HG03103 (cell line): ENCODE measurements around the gene TARBP2.

ENCODE experiments used
- ATAC-seq: cut with Tn5 transposase; IDR thresholded peaks from one replicate; pipeline ENCODE4 v1.9.1; 2021; ENCODE audit warnings: low read depth; ENCODE audit not compliant: unreplicated experiment

TARBP2 gene

DNA sequence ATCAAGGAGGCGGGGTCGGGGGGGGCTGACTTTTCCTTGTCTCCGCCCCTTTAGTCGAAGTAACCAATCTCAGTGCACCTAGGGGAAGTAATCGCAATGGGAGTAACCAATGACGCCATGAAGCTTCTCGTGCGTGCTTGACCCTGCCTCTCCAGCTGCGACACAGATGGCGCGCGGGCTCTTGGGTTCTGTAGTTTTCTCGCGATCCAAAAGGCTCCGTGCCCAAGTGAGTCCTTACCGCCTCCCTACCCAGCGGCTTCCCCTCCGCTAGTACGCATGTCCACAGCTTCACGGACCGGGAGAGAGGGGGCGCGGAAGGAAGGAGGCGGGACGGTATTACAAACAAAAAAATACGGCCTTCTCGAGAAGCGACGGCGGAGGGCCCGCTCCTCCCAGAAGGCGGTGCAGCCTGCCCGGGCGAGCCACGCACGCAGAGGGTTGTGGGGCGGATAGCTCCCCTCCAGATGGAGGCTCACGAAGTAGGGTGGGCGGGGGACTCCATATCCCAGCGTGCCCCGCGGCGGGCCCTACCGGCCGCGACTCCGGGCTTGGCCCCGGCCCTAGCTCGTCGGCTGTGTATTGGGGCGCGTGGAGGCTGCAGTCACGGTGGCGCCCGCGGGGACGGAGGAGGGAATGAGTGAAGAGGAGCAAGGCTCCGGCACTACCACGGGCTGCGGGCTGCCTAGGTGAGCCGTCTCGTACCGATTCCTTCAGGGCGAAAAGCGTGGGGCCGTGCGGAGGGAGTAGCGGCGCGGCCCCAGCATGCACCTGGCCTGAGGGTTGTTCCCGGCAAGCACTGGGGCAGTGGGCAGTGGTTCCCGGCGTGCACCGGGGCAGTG lies at the start of gene TARBP2:
Gene TARBP2 (plus strand): TSS at position 508 of the 839 bp plus-strand sequence. CDS start 126 bp downstream, at position 634.
- peak; percentile 58 for ATAC-seq

- peak; percentile 93 for ATAC-seq
Measured at GRCh38 chr12:53451661-53452158, 49.4 kb upstream of the TARBP2 start, which contains the start of gene PCBP2. TSS of gene PCBP2 (plus strand) at chr12:53452102. CDS start at chr12:53454801, 2,699 bp downstream.

DNA sequence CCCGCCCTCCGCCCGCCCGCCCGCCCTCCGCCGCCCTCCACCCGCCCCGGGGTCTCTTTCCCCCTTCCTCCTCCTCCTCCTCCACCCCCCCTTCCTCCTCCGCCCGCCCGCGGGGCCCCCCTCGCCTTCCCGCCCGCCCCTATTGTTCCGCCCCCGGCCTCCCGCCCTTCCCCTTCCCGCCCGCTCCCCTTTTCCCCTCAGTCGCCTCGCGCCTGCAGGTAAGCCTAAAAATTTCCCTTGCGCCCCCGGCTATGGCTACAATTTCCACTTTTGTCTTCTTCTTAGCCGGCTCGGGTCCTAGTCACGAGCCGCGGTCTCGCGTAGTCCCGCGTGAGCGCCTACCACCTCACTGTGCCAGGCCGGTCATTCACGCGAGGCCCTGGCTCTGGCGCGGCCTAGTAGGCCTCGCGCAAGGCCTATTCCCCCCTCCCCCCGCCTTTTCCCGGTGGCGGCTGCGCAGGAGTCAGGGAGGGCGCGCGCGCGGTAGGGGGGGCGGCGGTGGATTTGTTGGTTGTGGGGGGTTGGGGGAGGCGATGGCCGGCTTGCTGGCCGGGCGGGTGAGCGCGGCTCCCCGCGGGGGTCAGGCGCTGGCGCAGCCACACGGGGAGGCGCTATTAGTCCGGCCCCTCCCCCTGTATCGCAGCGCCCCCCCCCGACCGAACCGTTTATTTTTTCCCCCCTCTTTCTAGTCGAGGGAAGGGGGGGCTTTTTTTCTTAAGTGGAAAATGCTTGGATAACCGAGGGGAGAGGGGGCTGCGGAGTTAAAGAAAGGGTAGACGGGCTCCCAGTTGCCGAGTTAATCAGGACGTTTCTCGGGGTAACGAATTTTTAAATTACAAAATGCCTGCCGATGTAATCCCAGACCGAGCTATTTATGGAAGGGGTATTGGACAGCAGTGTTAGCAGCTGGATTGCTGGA lies 48.7 kb upstream of the TARBP2 start:
- ATAC-seq: peak; percentile 13

- no peak for ATAC-seq
Measured at GRCh38 chr12:53453953-53454640, 47.0 kb upstream of the TARBP2 start.

GRCh38 chr12:53454707-53455106 lies 46.4 kb upstream of the TARBP2 start:
- no peak for ATAC-seq

GRCh38 chr12:53456654-53457366 lies 44.3 kb upstream of the TARBP2 start:
- no peak for ATAC-seq

DNA sequence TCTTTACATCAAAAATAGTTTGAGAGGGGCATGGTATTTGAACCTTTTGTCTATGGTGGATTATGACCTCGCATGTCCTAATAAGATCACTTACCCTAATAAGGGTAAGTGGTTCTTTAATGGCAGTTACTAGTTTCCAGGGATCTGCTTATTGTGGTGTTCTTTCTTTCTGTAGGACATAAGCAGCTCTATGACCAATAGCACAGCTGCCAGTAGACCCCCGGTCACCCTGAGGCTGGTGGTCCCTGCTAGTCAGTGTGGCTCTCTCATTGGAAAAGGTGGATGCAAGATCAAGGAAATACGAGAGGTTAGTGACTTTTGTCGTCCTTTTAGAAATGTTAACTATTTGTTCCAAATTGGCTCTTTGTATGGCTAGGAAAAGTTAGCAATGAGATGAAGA lies 42.0 kb upstream of the TARBP2 start:
- ATAC-seq: no peak

- ATAC-seq: no peak
Measured at GRCh38 chr12:53461059-53461458, 40.0 kb upstream of the TARBP2 start.

DNA sequence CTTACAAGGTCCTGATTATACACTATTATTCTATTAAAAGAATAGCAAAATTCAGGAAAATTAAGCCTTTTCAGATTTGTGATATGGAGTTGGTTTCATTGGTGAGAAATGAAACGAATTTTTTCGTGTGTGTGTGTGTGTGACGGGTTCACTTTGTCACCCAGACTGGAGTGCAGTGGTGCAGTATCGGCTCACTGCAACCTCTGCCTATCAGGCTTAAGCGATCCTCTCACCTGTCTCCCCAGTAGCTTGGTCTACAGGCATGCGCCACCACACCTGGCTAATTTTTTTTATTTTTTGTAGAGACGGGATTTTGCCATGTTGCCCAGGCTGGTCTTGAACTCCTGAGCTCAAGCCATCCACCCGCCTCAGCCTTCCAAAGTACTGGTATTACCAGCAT lies 39.5 kb upstream of the TARBP2 start:
- ATAC-seq: no peak

- no peak for ATAC-seq
Measured at GRCh38 chr12:53462935-53463334, 38.1 kb upstream of the TARBP2 start.

DNA sequence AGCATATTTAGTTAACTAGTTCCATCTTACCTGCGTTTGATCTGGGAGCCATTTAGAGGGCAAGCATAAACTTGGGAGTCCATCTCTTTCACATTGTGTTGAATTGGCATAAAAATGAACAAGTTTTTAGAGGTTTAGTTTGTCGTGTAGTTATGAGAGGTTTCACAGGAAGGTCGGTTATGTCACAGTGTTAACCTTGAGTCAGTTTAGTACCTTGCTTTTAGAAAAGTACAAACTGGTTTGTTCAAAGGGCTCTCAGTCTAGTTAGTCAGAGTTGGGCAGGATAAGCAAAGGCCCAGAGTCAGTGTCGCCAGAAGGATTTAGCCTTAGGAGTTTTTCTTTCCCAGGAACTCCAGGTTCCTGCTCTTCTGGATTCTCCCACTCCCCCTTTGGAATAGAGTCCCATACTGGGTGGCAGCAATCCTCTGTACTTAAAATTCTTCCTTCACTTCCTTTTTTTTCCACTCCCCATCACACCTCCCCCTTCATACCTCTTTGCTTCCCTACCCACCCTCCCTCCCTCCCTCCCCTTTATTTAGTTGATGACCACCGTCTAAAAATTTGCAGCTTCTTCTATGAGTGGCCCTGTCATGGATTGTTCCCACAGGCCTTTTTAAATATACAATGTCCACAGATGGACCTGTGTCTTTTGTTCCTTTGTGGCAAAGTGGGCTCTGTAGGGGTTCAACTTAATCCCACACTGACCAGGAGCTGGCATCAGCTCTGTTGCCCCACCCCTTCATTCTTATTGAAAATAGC lies 37.1 kb upstream of the TARBP2 start:
- no peak for ATAC-seq

DNA sequence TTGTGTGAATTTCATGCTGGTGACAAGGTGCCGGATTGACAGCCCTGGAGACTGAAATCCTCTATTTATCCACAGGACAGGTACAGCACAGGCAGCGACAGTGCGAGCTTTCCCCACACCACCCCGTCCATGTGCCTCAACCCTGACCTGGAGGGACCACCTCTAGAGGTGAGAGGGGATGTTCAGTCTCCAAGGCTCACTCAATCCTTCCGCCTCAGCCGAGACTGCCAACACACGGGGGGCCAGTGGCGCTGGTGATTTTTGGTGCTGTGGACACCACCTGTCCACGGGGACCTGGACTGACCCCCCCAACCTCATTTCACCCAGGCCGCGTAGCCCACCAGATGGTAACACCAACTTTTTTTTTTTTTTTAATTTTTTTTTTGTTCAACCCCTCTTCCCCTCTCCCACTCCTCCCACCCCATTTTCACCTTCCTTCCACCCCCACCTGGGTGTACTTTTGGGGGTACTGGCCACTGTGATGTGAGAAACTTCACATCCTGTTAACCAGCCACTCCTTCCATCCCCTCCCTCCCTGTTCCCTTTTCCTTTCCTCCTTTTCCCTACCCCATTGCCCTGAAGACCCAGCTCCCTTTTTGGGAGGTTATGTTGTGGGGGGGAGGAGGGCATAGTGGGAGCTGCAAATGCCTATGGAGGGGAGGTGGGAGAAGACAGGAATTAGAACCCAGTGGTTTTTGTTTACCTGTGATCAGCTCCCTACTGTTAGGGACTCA lies 36.2 kb upstream of the TARBP2 start:
- ATAC-seq: no peak

GRCh38 chr12:53465679-53466078 lies 35.4 kb upstream of the TARBP2 start:
- ATAC-seq: no peak

DNA sequence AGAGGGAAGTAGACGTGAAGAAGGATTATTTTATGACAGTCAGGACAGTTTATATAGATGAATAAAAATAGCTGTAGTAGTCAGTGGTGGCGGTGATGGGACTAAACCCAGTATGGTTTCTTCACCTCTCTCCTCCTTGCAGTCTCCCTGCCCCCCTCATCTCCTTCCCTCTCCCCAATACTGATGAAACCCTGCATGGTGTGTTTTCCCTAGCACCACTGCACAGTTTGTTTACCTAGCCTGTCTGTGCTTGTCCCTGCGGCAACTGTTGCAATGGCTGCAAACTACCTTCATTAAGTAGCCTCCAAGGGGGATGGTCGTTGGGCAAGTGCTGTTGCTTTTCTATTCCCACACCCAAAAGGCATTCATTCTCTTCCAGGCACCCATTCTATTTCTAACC lies 34.4 kb upstream of the TARBP2 start:
- ATAC-seq: no peak

DNA sequence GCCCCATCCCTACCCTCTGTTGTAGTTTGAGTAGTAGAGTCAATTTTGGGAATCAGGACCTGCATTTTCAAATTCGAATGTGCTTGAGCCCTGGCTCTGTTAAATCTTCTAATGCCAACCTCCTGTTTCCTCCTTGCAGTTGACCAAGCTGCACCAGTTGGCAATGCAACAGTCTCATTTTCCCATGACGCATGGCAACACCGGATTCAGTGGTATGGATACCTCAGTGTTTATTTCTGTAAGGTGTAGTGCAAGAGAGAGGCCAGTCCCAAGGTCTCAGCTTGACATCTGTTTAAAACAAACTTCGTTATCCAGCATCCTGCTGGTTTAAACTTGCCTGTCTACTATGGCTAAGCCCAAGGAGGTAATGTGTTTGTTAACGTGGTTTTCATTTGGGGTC lies 34.0 kb upstream of the TARBP2 start:
- no peak for ATAC-seq

- no peak for ATAC-seq
Measured at GRCh38 chr12:53467880-53468279, 33.2 kb upstream of the TARBP2 start.

- ATAC-seq: no peak
Measured at GRCh38 chr12:53468282-53468681, 32.8 kb upstream of the TARBP2 start.

DNA sequence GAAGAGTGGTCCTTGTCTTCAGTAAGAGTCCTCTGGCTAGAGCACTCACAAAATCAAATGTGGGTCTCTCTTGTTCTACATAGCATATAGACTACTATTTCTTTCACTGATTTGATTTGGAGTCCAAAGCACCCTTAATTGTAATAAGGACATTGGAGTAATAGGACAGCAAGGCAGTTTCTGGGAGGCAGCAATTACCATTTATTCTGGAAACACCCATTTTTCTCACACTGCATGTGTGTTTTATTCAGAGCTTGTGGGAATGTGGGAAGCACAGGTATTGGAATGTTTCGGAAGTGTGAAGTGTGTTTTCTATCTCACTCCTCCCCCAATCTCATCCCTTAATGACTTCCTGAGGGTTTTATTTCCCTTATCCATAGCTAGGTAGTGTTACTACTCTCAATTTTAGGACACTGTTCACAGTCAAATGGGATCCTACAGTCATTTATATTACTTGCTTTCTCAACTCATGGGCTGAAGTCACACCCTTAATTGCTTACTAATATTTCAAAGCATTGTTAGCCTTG lies 29.0 kb upstream of the TARBP2 start:
- no peak for ATAC-seq
